CD14-positive monocyte (primary cell): ENCODE data around the gene CAMK1G. TPM values are rescaled to one million over a fixed set of nuclear protein-coding genes. Genes with fewer than 3 reads are reported as not detected.
A peak's percentile ranks its signal among the peaks of the same experiment; 100 is the strongest.

Source experiments
- DNase-seq, 3 donors: peaks; one replicate each; pipeline ENCODE4 v3.0.0-alpha.2; 2011 to 2022
- H2AFZ ChIP-seq: 2 replicates; pipeline ENCODE4 v1.6.0; 2012; ENCODE audit warnings: mild to moderate bottlenecking, low read depth, low read length, inconsistent platforms; ENCODE audit not compliant: insufficient read depth, poor library complexity, severe bottlenecking
- H3K27ac ChIP-seq, 2 donors: 1 replicate in 1 of 2; 2 replicates in 1 of 2; pipeline ENCODE4 v1.5.1; 2012 to 2013; ENCODE audit warnings: low read length in 2 of 2, control low read depth in 1 of 2, inconsistent platforms in 1 of 2, low read depth in 1 of 2, mild to moderate bottlenecking in 1 of 2
- H3K27me3 ChIP-seq, 2 donors: one replicate each; pipeline versions ENCODE4 v1.6.0 to v1.6.1; 2011 to 2013; ENCODE audit warnings: low read length in 2 of 2; ENCODE audit not compliant: control insufficient read depth in 2 of 2, insufficient read depth in 2 of 2
- H3K36me3 ChIP-seq, 2 donors: replicated peaks in 1 of 2; 1 replicate in 1 of 2; 2 replicates in 1 of 2; pipeline versions ENCODE4 v1.5.1 to v1.6.1; 2012 to 2013; ENCODE audit warnings: low read length in 2 of 2, control low read depth in 1 of 2, inconsistent platforms in 1 of 2, mild to moderate bottlenecking in 1 of 2; ENCODE audit not compliant: insufficient read depth in 2 of 2, control insufficient read depth in 1 of 2
- H3K4me1 ChIP-seq, 2 donors: 1 replicate in 1 of 2; 2 replicates in 1 of 2; pipeline versions ENCODE4 v1.5.1 to v1.6.1; 2012 to 2013; ENCODE audit warnings: low read length in 2 of 2, control low read depth in 1 of 2, inconsistent platforms in 1 of 2, mild to moderate bottlenecking in 1 of 2, moderate library complexity in 1 of 2; ENCODE audit not compliant: insufficient read depth in 2 of 2, control insufficient read depth in 1 of 2
- H3K4me2 ChIP-seq: replicated peaks from 2 replicates; pipeline ENCODE3; 2012; ENCODE audit warnings: low read length, moderate library complexity, mild to moderate bottlenecking; ENCODE audit not compliant: poor library complexity, severe bottlenecking; ENCODE audit errors: extremely low read depth
- H3K4me3 ChIP-seq, 3 experiments: fragments of 200-600 bp in 1 of 3; sonication (generic) in 1 of 3; replicated peaks in 1 of 3; 1 replicate in 2 of 3; 2 replicates in 1 of 3; pipeline ENCODE4 v1.5.1; 2011 to 2013; ENCODE audit warnings: low read length in 3 of 3, mild to moderate bottlenecking in 3 of 3, control low read depth in 2 of 3, low read depth in 2 of 3, inconsistent platforms in 1 of 3, moderate library complexity in 1 of 3
- H3K79me2 ChIP-seq: 2 replicates; pipeline ENCODE4 v1.6.0; 2012; ENCODE audit warnings: mild to moderate bottlenecking, control low read depth, inconsistent platforms, low read length, moderate library complexity; ENCODE audit not compliant: insufficient read depth
- H3K9ac ChIP-seq: 2 replicates; pipeline ENCODE4 v1.6.0; 2017; ENCODE audit warnings: low read length, mild to moderate bottlenecking; ENCODE audit not compliant: insufficient read depth, poor library complexity, severe bottlenecking
- H3K9me3 ChIP-seq, 2 donors: replicated peaks in 1 of 2; 1 replicate in 1 of 2; 2 replicates in 1 of 2; pipeline versions ENCODE4 v1.5.1 to v1.6.1; 2012 to 2013; ENCODE audit warnings: low read length in 2 of 2, control low read depth in 1 of 2; ENCODE audit not compliant: control insufficient read depth in 1 of 2, insufficient read depth in 1 of 2
- H4K20me1 ChIP-seq: 2 replicates; pipeline ENCODE4 v1.6.0; 2012; ENCODE audit warnings: mild to moderate bottlenecking, low read length, control low read depth, moderate library complexity; ENCODE audit not compliant: insufficient read depth
- H3K27ac Mint-ChIP-seq, 7 donors: one replicate each; pipeline ENCODE4 v1.8.0; 2020; ENCODE audit warnings: mild to moderate bottlenecking in 7 of 7, mixed read lengths in 7 of 7, moderate library complexity in 6 of 7, inconsistent platforms in 2 of 7
- H3K27me3 Mint-ChIP-seq, 3 donors: one replicate each; pipeline ENCODE4 v1.8.0; 2021 to 2022; ENCODE audit warnings: low read depth in 3 of 3, mild to moderate bottlenecking in 3 of 3, mixed read lengths in 3 of 3, moderate library complexity in 3 of 3, inconsistent platforms in 1 of 3
- H3K36me3 Mint-ChIP-seq, 2 donors: one replicate each; pipeline ENCODE4 v1.8.0; 2020; ENCODE audit warnings: mixed read lengths in 2 of 2, inconsistent platforms in 1 of 2, mild to moderate bottlenecking in 1 of 2
- H3K4me1 Mint-ChIP-seq: one replicate; pipeline ENCODE4 v1.8.0; 2020; ENCODE audit warnings: mild to moderate bottlenecking, mixed read lengths
- H3K4me3 Mint-ChIP-seq, 2 donors: one replicate each; pipeline ENCODE4 v1.8.0; 2020; ENCODE audit warnings: mild to moderate bottlenecking in 2 of 2, mixed read lengths in 2 of 2, moderate library complexity in 1 of 2
- H3K9me3 Mint-ChIP-seq, 7 donors: one replicate each; pipeline ENCODE4 v1.8.0; 2020 to 2022; ENCODE audit warnings: mixed read lengths in 7 of 7, mild to moderate bottlenecking in 6 of 7, moderate library complexity in 6 of 7, inconsistent platforms in 2 of 7
- CTCF ChIP-seq: fragments of 200-600 bp; IDR thresholded peaks from one replicate; pipeline ENCODE4 v1.8.0; 2022; ENCODE audit warnings: antibody characterized with exemption, mild to moderate bottlenecking
- WGBS: methylation state at CpG from one replicate; pipeline ENCODE4 v1.1.5; 2013; ENCODE audit warnings: missing lambda C conversion rate; ENCODE audit not compliant: insufficient coverage; 5-methylcytosine and 5-hydroxymethylcytosine counted together
- intact Hi-C, 2 donors: fragments of 100-400 bp; cut with micrococcal nuclease; formaldehyde crosslinking; loops; one replicate each; pipeline versions ENCODE4 v1.15.0 to v1.15.1; 2023
- polyA plus RNA-seq, 3 donors: library from polyadenylated mRNA; depleted of rRNA in 1 of 3; unstranded in 2 of 3; stranded (reverse) in 1 of 3; fragments of 300-500 nt in 2 of 3; fragments of >200 nt in 1 of 3; fragmentation: Illumina TruSeq in 2 of 3; gene quantifications; 1 replicate in 2 of 3; 2 replicates in 1 of 3; pipeline ENCODE4 v1.2.3, GENCODE V29; 2012 to 2021

Gene CAMK1G
- polyA plus RNA-seq, 3 donors = not detected

DNA sequence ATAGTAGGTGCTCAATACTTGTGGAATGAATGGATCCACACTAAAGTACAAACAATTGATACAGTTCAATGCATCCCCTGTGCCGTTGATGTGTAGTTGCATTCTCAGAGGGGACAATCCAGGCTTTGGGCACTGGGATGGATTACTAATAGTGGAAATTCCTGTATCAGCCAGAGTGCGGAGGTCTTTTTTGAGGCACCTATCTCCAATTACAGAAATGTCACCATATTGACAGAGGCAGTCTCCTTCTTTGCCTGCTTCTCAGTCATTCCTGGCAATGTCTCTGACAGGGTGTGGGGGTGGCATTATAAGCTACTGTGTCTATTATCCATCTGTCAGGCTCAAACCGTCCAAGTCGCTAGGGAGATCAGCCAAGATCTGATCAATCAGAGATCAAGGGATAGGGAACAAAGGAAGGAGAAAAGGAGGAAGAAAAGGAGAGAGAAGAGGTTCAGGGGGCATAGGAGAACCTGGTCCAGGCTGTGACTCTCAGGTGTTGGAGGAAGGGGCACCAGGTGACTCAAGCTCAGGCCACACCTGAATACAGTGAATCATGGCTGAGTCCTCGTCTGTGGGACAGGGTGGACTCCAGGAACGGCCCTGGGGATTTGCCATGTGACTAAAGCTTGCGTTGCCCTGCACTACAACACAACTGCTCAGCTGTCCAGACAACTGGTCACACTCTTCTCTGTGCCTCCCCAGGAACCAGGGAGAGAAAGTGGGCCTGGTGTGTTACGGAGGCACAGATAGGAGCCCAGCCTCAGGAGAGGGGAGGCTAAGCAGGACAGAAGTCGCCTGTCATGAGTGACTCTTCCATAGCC is 72.1 kb downstream of the CAMK1G start:
- H3K4me3 ChIP-seq = no peak overlapping the region
- no peaks in the 10 kb centered on the region for H3K79me2 ChIP-seq
- no peak overlapping the region for H3K4me2 ChIP-seq
- no peaks in the 10 kb centered on the region for H3K9me3 ChIP-seq
- H2AFZ ChIP-seq = no peak overlapping the region
- H3K27ac ChIP-seq = no peak overlapping the region
- peaks cover 61 to 72% of the 10 kb centered on the region in 2 donors for H3K4me1 ChIP-seq
- no peak for TF ChIP-seq CTCF
- peaks cover 17 to 30% of the 10 kb centered on the region in 2 donors for H3K36me3 Mint-ChIP-seq
- peak in 1 of 3 donors; percentile 43 for DNase-seq
- H3K27me3 ChIP-seq = peaks cover 11 to 56% of the 10 kb centered on the region in 2 donors
- WGBS = 83% methylated on average over 1 of the region's 9 CpGs
- no peaks in the 10 kb centered on the region for H4K20me1 ChIP-seq
- H3K4me1 Mint-ChIP-seq = peaks cover 74% of the 10 kb centered on the region
- H3K27me3 Mint-ChIP-seq = peaks cover 43 to 70% (median 48%) of the 10 kb centered on the region in 3 donors
- no peaks in the 10 kb centered on the region for H3K36me3 ChIP-seq
- H3K27ac Mint-ChIP-seq = peak overlapping the region in 6 of 7 donors; percentile 17 to 98 (median 94)
- intact Hi-C loops = loop anchor here in 1 of 2 donors (2.0 kb wide), 1 partner anchor 17 kb away; no protein-coding TSS in a partner anchor
- H3K9me3 Mint-ChIP-seq = peaks cover 0 to 4% (median 0%) of the 10 kb centered on the region in 7 donors
- H3K4me3 Mint-ChIP-seq = peak overlapping the region in 1 of 2 donors; percentile 80
- H3K9ac ChIP-seq = no peak overlapping the region

GRCh38 chr1:209657140-209657879 is 73.8 kb downstream of the CAMK1G start:
- peaks cover 17 to 32% of the 10 kb centered on the region in 2 donors for H3K36me3 Mint-ChIP-seq
- intact Hi-C loops = loop anchor here in 1 of 2 donors (2.0 kb wide), 1 partner anchor 15 kb away; no protein-coding TSS in a partner anchor
- no peak overlapping the region for H3K9ac ChIP-seq
- peaks cover 52 to 63% of the 10 kb centered on the region in 2 donors for H3K4me1 ChIP-seq
- no peaks in the 10 kb centered on the region for H3K9me3 ChIP-seq
- H3K4me3 Mint-ChIP-seq = peak overlapping the region; percentile 51 to 80
- 26% methylated on average over 7 of the region's 9 CpGs for WGBS
- peak overlapping the region; percentile 34 to 55 for H3K27ac ChIP-seq
- peak; percentile 97 to 100 (median 99) for DNase-seq
- no peak overlapping the region for H2AFZ ChIP-seq
- no peaks in the 10 kb centered on the region for H4K20me1 ChIP-seq
- no peaks in the 10 kb centered on the region for H3K36me3 ChIP-seq
- peaks cover 44 to 76% (median 47%) of the 10 kb centered on the region in 3 donors for H3K27me3 Mint-ChIP-seq
- H3K79me2 ChIP-seq = no peaks in the 10 kb centered on the region
- peaks cover 14 to 56% of the 10 kb centered on the region in 2 donors for H3K27me3 ChIP-seq
- H3K4me2 ChIP-seq = no peak overlapping the region
- H3K27ac Mint-ChIP-seq = peak overlapping the region; percentile 74 to 98 (median 97)
- H3K9me3 Mint-ChIP-seq = peaks cover 0 to 4% (median 0%) of the 10 kb centered on the region in 7 donors
- TF ChIP-seq CTCF = no peak
- peaks cover 67% of the 10 kb centered on the region for H3K4me1 Mint-ChIP-seq
- no peak overlapping the region for H3K4me3 ChIP-seq
